Retinal pigment epithelial cell (primary cell): ENCODE data around the gene NINJ2.

Experiments used
- DNase-seq: peaks from one replicate; pipeline ENCODE4 v3.0.0-alpha.2; 2010; ENCODE audit warnings: low read depth
- H3K4me3 ChIP-seq: 2 replicates; pipeline ENCODE4 v1.5.1; 2011; ENCODE audit warnings: mild to moderate bottlenecking, low read length, control low read depth, moderate library complexity
- TF ChIP-seq, protein P1 (sequence below): conservative IDR thresholded peaks from 2 replicates; pipeline ENCODE4 v1.5.1; 2011; ENCODE audit warnings: low read depth, low read length, control low read depth, inconsistent platforms

Gene NINJ2

DNA sequence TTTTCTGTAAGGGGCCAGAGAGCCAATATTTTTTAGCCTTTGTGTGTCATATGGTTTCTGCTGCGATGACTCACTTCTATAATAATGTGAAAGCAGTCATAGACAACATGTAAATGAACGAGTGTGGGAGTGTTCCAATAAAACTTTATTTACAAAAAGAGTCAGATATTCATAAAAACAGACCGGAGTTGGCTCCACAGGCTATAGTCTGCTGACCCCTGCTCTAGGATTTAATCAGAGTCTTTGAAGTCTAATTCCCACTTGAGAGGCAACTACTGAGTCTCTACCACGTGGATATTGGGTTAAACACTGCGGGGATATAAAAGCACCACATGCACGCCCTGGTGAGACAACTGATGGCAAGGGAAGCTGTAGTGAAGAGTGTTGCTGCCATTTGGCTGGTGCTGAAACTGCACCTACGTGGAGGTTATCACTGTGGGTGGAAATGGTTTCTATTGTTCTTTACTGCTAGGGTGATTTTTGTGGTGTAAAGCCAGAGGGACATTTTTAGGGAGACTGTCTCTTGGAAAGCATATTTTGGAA, 3.6 kb upstream of the NINJ2 start:
- no peak overlapping the region for H3K4me3 ChIP-seq
- TF ChIP-seq, protein P1, sequence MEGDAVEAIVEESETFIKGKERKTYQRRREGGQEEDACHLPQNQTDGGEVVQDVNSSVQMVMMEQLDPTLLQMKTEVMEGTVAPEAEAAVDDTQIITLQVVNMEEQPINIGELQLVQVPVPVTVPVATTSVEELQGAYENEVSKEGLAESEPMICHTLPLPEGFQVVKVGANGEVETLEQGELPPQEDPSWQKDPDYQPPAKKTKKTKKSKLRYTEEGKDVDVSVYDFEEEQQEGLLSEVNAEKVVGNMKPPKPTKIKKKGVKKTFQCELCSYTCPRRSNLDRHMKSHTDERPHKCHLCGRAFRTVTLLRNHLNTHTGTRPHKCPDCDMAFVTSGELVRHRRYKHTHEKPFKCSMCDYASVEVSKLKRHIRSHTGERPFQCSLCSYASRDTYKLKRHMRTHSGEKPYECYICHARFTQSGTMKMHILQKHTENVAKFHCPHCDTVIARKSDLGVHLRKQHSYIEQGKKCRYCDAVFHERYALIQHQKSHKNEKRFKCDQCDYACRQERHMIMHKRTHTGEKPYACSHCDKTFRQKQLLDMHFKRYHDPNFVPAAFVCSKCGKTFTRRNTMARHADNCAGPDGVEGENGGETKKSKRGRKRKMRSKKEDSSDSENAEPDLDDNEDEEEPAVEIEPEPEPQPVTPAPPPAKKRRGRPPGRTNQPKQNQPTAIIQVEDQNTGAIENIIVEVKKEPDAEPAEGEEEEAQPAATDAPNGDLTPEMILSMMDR: no peak
- DNase-seq: no peak

DNA sequence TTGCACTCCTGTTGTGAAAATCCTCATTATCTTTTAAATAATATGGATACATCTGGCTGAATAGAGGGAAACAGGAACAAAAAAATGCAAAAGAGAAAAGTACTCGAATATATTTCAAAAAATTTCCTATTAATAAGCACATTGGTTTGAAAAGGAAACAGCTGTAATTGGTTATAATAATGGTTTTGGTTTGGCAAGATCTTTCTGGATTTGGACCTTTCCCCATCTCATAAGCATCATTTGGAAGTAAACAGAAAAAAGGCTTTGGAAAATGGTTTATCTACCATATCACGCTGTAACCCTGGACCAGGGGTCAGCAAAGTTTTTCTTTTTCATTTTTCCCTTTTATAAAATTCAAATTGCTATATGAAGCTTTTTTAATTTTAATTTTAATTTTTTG, 2.8 kb upstream of the NINJ2 start:
- no peak for DNase-seq
- TF ChIP-seq, protein P1: no peak
- no peak overlapping the region for H3K4me3 ChIP-seq

DNA sequence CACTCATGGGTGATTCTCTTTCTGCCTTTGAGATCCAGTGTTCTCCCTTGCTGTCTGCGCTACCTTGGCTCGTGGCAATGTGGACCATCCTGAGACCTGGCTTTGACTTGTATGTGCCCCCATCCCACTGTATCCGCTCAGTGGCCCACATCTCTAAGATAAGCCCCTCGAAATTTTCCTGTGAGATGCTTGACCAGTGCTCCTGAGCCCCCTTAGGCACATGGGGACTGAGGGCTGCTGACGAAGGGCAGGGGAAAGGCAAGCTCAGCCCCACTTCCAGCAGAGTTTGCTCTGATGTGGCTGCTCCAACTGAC, 1.5 kb upstream of the NINJ2 start:
- no peak overlapping the region for H3K4me3 ChIP-seq
- DNase-seq: no peak
- TF ChIP-seq, protein P1: no peak

DNA sequence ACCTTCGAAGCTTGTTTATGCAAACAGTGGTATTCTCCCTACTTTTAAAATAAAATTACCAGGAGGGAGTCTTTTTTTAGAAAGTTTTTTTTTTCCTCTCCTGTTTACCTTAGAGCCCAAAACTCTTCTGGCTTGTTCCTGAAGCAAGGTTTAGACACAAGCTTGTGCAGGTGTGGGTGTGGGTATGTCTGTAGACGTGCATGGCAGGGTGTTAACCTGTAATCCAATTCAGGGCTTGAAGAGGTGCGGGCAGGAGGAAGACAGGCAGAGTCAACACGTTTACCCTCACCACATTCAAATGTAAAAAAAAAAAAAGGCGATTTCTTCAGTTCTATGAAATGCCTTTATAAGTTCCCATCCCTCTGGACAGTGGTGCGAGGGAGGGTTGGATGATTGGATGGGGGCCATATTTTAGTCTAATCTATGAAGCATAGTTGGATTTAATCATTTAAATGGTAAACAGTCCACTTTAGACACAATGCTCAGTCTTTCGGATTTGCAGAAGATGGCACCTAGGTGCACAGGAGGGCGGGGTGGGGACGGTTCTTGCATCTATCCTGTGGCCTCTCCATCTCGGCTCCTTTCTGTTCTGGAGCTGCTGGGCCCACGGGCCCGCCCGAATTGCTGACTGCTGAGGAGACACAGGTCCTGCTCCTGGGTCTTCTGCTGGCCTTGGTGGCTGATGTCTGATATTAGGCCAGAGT, 982 bp upstream of the NINJ2 start:
- TF ChIP-seq, protein P1: no peak
- DNase-seq: no peak
- H3K4me3 ChIP-seq: no peak overlapping the region

DNA sequence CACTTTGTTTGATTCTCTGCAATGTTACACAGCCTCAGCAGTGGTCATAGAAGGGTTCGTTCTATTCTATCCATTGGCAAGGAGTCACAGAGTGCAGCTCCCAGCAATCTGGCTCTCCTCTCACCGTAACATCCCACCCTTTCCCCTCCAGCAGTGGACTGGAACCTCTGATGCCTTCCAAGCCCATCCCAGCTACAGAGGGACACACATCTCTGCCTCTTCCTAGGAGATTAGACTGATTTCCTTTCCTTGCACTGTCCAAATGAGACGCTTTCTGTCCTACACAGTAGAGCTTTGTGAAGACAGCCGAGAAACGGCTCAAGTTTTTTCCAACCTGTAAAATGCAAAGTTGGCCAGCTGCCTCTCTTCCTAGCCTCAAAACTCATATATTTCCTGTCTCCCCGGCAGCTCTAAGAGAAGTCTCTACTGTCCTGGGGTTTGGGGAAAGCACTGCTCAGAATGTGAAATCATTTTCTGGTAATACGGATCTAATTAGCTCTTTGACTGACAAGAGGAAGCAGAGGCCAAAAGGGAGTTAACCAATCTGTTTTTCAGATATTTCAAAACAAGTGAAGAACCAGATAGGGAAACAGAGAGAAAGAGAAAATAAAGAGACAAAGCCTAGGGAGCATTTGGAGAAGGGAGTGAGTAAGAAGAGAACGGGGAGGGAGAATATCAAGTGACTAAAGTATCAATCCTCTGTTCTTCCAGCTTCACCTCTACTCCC, 516 bp downstream of the NINJ2 start:
- TF ChIP-seq, protein P1: no peak
- DNase-seq: no peak
- H3K4me3 ChIP-seq: no peak overlapping the region

DNA sequence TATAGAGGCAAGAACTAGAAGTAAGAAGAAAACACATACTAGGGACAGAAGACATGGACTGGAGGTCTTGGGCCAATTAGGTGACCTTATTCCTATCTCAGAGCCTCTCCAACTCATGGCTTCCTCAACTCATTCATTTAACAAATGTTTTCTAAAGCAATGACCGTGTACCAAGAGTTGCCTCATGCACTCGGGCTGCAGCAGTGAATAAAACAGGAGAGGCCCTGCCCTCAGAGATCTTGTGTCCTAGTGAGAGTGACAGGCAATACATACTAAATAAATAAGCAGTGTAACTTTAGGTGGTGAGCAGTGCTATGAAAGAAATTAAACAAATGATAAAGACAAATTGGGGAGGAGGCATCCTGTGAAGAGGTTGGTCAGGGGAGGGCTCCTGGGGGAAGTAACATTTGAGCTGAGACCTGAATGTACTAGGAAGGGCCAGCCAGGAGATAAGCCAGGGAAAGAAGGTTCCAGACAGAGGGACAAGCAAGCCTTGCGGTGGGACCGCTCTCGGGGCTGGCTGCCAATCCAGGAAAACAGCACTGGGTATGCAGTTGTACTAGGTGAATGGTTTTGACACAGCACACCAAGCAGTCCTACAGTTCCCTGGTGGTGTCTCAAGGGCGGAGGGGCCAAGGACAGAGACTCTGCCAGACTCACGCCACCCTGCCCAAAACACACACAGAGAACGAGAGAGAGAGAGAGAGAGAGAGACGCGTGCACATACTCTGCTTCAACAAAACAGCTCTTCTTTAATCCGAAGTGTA, 1.3 kb downstream of the NINJ2 start:
- TF ChIP-seq, protein P1: no peak
- no peak overlapping the region for H3K4me3 ChIP-seq
- DNase-seq: no peak
